ENCODE results near the gene POLR3B. TPM values are rescaled to one million over a fixed set of nuclear protein-coding genes. Genes with fewer than 3 reads are reported as not detected.

Gene POLR3B
- 9.6 to 14.5 TPM (median 10.7 TPM) in 3 replicates for total RNA-seq
- long read RNA-seq, full-length matches to known transcripts, result 8 of 24 reads
- long read RNA-seq, partial matches to known transcripts, result 15 of 24 reads
- long read RNA-seq, other reads (novel, unspliced or antisense), result 1 of 24 reads

- peaks cover 17% of the 10 kb centered on the region for H3K4me1 Mint-ChIP-seq (ENCODE audit: low read depth)
- H3K27ac Mint-ChIP-seq (ENCODE audit: unreplicated experiment), result peak within 1 kb of the TSS; percentile 96
- H3K9me3 Mint-ChIP-seq (ENCODE audit: low read depth), result no peaks in the 10 kb centered on the region
- peak; percentile 98 for DNase-seq (ENCODE audit: low spot score)
- H3K4me3 Mint-ChIP-seq (ENCODE audit: unreplicated experiment), result peak within 1 kb of the TSS; percentile 97
- H3K27me3 Mint-ChIP-seq (ENCODE audit: low read depth), result no peaks in the 10 kb centered on the region
- TF ChIP-seq, protein P1, sequence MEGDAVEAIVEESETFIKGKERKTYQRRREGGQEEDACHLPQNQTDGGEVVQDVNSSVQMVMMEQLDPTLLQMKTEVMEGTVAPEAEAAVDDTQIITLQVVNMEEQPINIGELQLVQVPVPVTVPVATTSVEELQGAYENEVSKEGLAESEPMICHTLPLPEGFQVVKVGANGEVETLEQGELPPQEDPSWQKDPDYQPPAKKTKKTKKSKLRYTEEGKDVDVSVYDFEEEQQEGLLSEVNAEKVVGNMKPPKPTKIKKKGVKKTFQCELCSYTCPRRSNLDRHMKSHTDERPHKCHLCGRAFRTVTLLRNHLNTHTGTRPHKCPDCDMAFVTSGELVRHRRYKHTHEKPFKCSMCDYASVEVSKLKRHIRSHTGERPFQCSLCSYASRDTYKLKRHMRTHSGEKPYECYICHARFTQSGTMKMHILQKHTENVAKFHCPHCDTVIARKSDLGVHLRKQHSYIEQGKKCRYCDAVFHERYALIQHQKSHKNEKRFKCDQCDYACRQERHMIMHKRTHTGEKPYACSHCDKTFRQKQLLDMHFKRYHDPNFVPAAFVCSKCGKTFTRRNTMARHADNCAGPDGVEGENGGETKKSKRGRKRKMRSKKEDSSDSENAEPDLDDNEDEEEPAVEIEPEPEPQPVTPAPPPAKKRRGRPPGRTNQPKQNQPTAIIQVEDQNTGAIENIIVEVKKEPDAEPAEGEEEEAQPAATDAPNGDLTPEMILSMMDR (IDR thresholded peaks at IDR 0.05), result peak; percentile 93
- no peaks in the 10 kb centered on the region for H3K36me3 Mint-ChIP-seq (ENCODE audit: low read depth)
Measured at GRCh38 chr12:106357549-106358395, at the start of gene POLR3B. TSS of gene POLR3B (plus strand) at chr12:106357748. CDS start at chr12:106357880, 132 bp downstream.

DNA sequence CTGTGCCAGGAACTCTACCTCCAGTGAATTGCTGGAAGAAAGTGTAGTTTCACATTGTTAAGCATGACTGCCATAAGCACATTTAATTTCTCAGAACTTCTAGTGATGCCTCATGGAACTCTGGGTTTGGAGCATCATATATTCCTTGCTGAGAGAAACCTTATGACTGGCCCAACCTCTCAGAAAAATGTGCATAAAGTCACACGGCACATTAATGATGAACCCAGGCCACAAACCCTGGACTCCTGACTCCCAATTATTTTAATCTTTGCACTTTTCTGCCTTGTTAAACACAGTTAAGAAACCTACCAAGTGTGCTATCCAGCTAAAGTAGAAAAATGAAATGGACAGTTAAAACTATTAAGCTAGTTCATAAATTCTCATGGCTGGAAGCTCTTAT is 49.4 kb upstream of the POLR3B start:
- Mint-ChIP-seq H3K27ac (ENCODE audit: unreplicated experiment) (no peak overlapping the region), H3K4me3 (ENCODE audit: unreplicated experiment) (no peak overlapping the region), H3K27me3 (ENCODE audit: low read depth) (no peaks in the 10 kb centered on the region), H3K9me3 (ENCODE audit: low read depth) (no peaks in the 10 kb centered on the region), H3K4me1 (ENCODE audit: low read depth) (peaks cover 40% of the 10 kb centered on the region), H3K36me3 (ENCODE audit: low read depth) (no peaks in the 10 kb centered on the region)
- TF ChIP-seq, protein P1 (IDR thresholded peaks at IDR 0.05), result no peak
- DNase-seq (ENCODE audit: low spot score), result no peak

DNA sequence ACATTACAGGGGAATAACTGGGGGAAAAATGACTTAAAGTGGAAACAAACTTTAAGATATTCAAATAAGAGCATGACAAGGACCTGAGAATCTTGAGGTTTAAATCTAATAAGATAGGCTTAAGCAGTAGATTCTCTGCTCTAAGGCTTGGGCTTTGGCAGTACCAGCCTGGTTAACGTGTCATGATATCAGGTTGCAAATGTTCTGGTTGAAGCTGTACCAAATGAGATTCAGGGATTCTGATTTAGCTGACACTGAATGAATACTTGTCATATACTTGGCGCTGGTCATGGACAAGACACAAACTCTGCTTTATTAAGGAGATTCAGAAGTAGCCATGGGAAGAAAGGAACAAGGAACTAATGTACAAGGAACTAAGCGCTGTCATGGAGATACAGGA is 48.9 kb upstream of the POLR3B start:
- no peaks in the 10 kb centered on the region for H3K27me3 Mint-ChIP-seq (ENCODE audit: low read depth)
- TF ChIP-seq, protein P1 (IDR thresholded peaks at IDR 0.05), result no peak
- no peaks in the 10 kb centered on the region for H3K9me3 Mint-ChIP-seq (ENCODE audit: low read depth)
- H3K4me1 Mint-ChIP-seq (ENCODE audit: low read depth), result peaks cover 37% of the 10 kb centered on the region
- H3K36me3 Mint-ChIP-seq (ENCODE audit: low read depth), result no peaks in the 10 kb centered on the region
- H3K4me3 Mint-ChIP-seq (ENCODE audit: unreplicated experiment), result no peak overlapping the region
- DNase-seq (ENCODE audit: low spot score), result no peak
- peak overlapping the region; percentile 73 for H3K27ac Mint-ChIP-seq (ENCODE audit: unreplicated experiment)

DNA sequence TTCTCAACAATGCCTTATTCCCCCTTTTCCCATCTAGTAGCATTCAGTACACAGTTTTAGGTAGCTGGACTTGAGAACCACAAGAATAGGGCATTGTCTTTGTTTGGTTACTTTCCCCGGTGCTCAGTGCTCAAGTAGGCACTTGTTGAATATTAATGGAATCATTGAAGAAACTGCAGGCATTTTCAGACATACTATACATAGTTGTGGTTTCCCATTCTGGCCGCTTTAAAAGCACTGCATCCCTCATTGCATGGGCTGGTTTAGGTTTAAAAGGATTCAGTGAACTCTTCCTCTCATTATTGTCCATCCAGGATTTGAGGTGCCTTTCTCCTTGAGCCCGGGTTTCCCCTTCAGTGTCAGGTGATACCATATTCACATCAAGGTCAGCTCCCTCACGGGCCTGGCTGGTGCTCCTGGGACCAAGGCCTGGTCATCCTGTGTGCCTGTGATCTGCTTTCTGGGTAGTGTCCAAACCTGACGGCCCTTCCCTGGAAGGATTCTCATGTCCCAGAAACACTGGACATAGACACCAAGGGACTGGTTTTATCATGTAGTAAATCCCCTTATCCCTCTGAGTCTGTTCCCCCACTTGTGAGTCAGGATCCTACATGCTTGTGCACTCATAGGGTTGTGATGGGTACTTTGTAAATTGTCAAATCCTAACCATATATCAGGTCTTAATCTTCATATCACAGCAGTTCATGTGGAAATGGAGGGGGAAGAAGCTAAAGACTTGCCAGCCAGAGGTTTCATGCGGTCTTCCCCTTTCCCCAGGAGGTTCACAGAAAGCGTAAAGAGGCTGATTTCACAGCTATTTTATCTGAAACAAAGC is 47.7 kb upstream of the POLR3B start:
- Mint-ChIP-seq H3K4me1 (ENCODE audit: low read depth) (peaks cover 31% of the 10 kb centered on the region), H3K4me3 (ENCODE audit: unreplicated experiment) (no peak overlapping the region), H3K27ac (ENCODE audit: unreplicated experiment) (peak overlapping the region; percentile 94), H3K27me3 (ENCODE audit: low read depth) (no peaks in the 10 kb centered on the region), H3K36me3 (ENCODE audit: low read depth) (no peaks in the 10 kb centered on the region), H3K9me3 (ENCODE audit: low read depth) (no peaks in the 10 kb centered on the region)
- DNase-seq (ENCODE audit: low spot score), result no peak
- TF ChIP-seq, protein P1 (IDR thresholded peaks at IDR 0.05), result no peak

GRCh38 chr12:106310687-106311086 is 46.9 kb upstream of the POLR3B start:
- TF ChIP-seq, protein P1 (IDR thresholded peaks at IDR 0.05), result no peak
- Mint-ChIP-seq H3K4me1 (ENCODE audit: low read depth) (peaks cover 26% of the 10 kb centered on the region), H3K9me3 (ENCODE audit: low read depth) (no peaks in the 10 kb centered on the region), H3K27me3 (ENCODE audit: low read depth) (no peaks in the 10 kb centered on the region), H3K4me3 (ENCODE audit: unreplicated experiment) (no peak overlapping the region), H3K36me3 (ENCODE audit: low read depth) (peaks cover 5% of the 10 kb centered on the region), H3K27ac (ENCODE audit: unreplicated experiment) (peak overlapping the region; percentile 94)
- DNase-seq (ENCODE audit: low spot score), result no peak

Measured in chondrocyte (in vitro differentiated cells).